HepG2 (cell line): Measurements from ENCODE around the gene PEX7. TPM values are rescaled to one million over a fixed set of nuclear protein-coding genes. Genes with fewer than 3 reads are reported as not detected.

Experiments used
- ATAC-seq: fragments of 200-7000 bp; cut with Tn5 transposase; 3 replicates; pipeline ENCODE4 v1.9.1; 2020; ENCODE audit warnings: mild to moderate bottlenecking, moderate library complexity
- BruUV-seq: library from RNA; stranded (reverse); fragments of 400-500 nt; replicated peaks from 2 replicates; lab custom pipeline; 2021; lab: Mats Ljungman, UMichigan
- CTCF ChIA-PET: fragments of 300-600 bp; formaldehyde crosslinking; extraction: SDS; loops from one replicate; lab custom pipeline; 2021; ENCODE audit warnings: low total read pairs, inconsistent platforms, low intra/inter-chr PET ratio; lab: Yijun Ruan, JAX
- POLR2A ChIA-PET: fragments of 350-600 bp; sonication (Branson Sonifier 250); formaldehyde crosslinking; loops from one replicate; lab custom pipeline; 2020; ENCODE audit warnings: antibody characterized with exemption, inconsistent platforms; lab: Yijun Ruan, JAX
- DNase-seq: peaks from one replicate; pipeline ENCODE4 v3.0.0-alpha.2; 2015; ENCODE audit warnings: low spot score
- FAIRE-seq: peaks from 3 replicates; lab custom pipeline; 2011; peaks lifted over from hg19 to GRCh38; lab: Jason Lieb, UNC
- H2AFZ ChIP-seq: one replicate; pipeline ENCODE4 v1.6.1; 2011; ENCODE audit warnings: low read length, inconsistent platforms
- H3K27ac ChIP-seq: fragments of 300-600 bp; 3 replicates; pipeline ENCODE4 v1.8.0; 2011; ENCODE audit warnings: mixed run types, mild to moderate bottlenecking, mixed read lengths, low read length, inconsistent platforms; ENCODE audit not compliant: insufficient read depth; ENCODE audit errors: extremely low read length
- H3K27me3 ChIP-seq, 2 experiments: fragments of 200-600 bp in 1 of 2; 2 replicates in 1 of 2; 3 replicates in 1 of 2; pipeline versions ENCODE4 v1.6.0 to v1.8.0; 2011; ENCODE audit warnings: low read length in 2 of 2, mild to moderate bottlenecking in 2 of 2, moderate library complexity in 2 of 2, inconsistent platforms in 1 of 2; ENCODE audit not compliant: insufficient read depth in 2 of 2, control insufficient read depth in 1 of 2
- H3K36me3 ChIP-seq, 2 experiments: fragments of 200-600 bp in 1 of 2; replicated peaks in 1 of 2; 2 replicates in 1 of 2; 3 replicates in 1 of 2; pipeline versions ENCODE4 v1.5.1 to v1.8.0; 2011; ENCODE audit warnings: low read length in 2 of 2, inconsistent platforms in 1 of 2; ENCODE audit not compliant: insufficient read depth in 2 of 2, control insufficient read depth in 1 of 2
- H3K4me1 ChIP-seq: 2 replicates; pipeline ENCODE4 v1.5.1; 2012; ENCODE audit warnings: low read length, inconsistent platforms; ENCODE audit not compliant: insufficient read depth
- H3K4me2 ChIP-seq: 2 replicates; pipeline ENCODE4 v1.6.0; 2011; ENCODE audit warnings: low read depth, low read length, inconsistent platforms
- H3K4me3 ChIP-seq, 3 experiments: fragments of 200-600 bp in 1 of 3; sonication (generic), shearing (Covaris generic) in 1 of 3; replicated peaks in 1 of 3; 2 replicates each; pipeline ENCODE4 v1.5.1; 2011 to 2016; ENCODE audit warnings: low read length in 3 of 3, inconsistent platforms in 2 of 3, low read depth in 2 of 3, mild to moderate bottlenecking in 2 of 3, control low read depth in 1 of 3, mixed read lengths in 1 of 3; ENCODE audit not compliant: insufficient read depth in 1 of 3
- H3K79me2 ChIP-seq: one replicate; pipeline ENCODE4 v1.6.1; 2011; ENCODE audit warnings: low read length, inconsistent platforms; ENCODE audit not compliant: insufficient read depth
- H3K9ac ChIP-seq: 2 replicates; pipeline ENCODE4 v1.6.0; 2011; ENCODE audit warnings: mild to moderate bottlenecking, low read depth, low read length, inconsistent platforms; ENCODE audit not compliant: insufficient read depth
- H3K9me3 ChIP-seq: 2 replicates; pipeline ENCODE4 v1.5.1; 2012; ENCODE audit warnings: mild to moderate bottlenecking, low read length
- H4K20me1 ChIP-seq: 2 replicates; pipeline ENCODE4 v1.6.0; 2011; ENCODE audit warnings: inconsistent platforms, mild to moderate bottlenecking, low read length, moderate library complexity; ENCODE audit not compliant: insufficient read depth
- CEBPG ChIP-seq: IDR thresholded peaks from 2 replicates; pipeline ENCODE4 v1.6.1; 2016
- DZIP1 ChIP-seq: sonication (generic); formaldehyde crosslinking; IDR thresholded peaks from 2 replicates; pipeline ENCODE4 v1.5.0; 2020; ENCODE audit warnings: mild to moderate bottlenecking, missing genetic modification reagents
- HNRNPLL ChIP-seq: fragments of 200-400 bp; formaldehyde crosslinking; IDR thresholded peaks from 2 replicates; pipeline ENCODE4 v1.6.1; 2017; ENCODE audit warnings: mild to moderate bottlenecking, low read depth, low read length; ENCODE audit not compliant: poor library complexity, severe bottlenecking
- MXI1 ChIP-seq: IDR thresholded peaks from 3 replicates; pipeline ENCODE4 v1.6.1; 2012; ENCODE audit warnings: low read depth, low read length, inconsistent platforms, borderline replicate concordance
- ZFY ChIP-seq: sonication (generic); formaldehyde crosslinking; IDR thresholded peaks from 2 replicates; pipeline ENCODE4 v1.4.0; 2020; ENCODE audit warnings: missing genetic modification reagents
- ZNF713 ChIP-seq: sonication (generic); formaldehyde crosslinking; IDR thresholded peaks from 2 replicates; pipeline ENCODE4 v1.4.0; 2020; ENCODE audit warnings: mild to moderate bottlenecking, missing genetic modification reagents
- ZNF891 ChIP-seq: sonication (generic); formaldehyde crosslinking; IDR thresholded peaks from 2 replicates; pipeline ENCODE4 v1.5.0; 2020; ENCODE audit warnings: mild to moderate bottlenecking, missing genetic modification reagents
- WGBS: methylation state at CpG from one replicate; pipeline ENCODE4 v1.1.6; 2017; ENCODE audit warnings: low lambda C conversion rate; 5-methylcytosine and 5-hydroxymethylcytosine counted together
- in situ Hi-C: cut with HindIII; loops from 2 replicates; pipeline ENCODE4 v1.10.0; 2017; ENCODE audit warnings: low pct_unique_long_range_greater_than_20kb; ENCODE audit not compliant: extremely low pct_ligation_motif_present
- intact Hi-C: fragments of 100-400 bp; cut with micrococcal nuclease; formaldehyde crosslinking; loops from one replicate; pipeline ENCODE4 v1.10.0; 2022; ENCODE audit not compliant: unreplicated experiment
- polyA plus RNA-seq, 8 experiments: library from polyadenylated mRNA; depleted of rRNA in 3 of 8; stranded (reverse) in 7 of 8; unstranded in 1 of 8; fragments of >200 nt; fragmentation: Illumina TruSeq in 4 of 8; extraction: Trizol in 4 of 8; gene quantifications; 2 replicates each; pipeline versions ENCODE4 v1.2.1 to v1.2.3, GENCODE V29; 2011 to 2016; ENCODE audit warnings: low read depth in 4 of 8, missing spikeins in 1 of 8, mixed read lengths in 1 of 8; ENCODE audit not compliant: insufficient read depth in 1 of 8
- total RNA-seq, 5 experiments: library from RNA; depleted of rRNA; stranded (reverse); fragments of >200 nt; fragmentation: Illumina TruSeq; extraction: Trizol; gene quantifications; 2 replicates each; pipeline ENCODE4 v1.2.3, GENCODE V29; 2016; ENCODE audit warnings: low read depth in 1 of 5
- TF ChIP-seq, protein P1 (sequence below): sonication (generic); formaldehyde crosslinking; IDR thresholded peaks from 2 replicates; pipeline ENCODE4 v1.8.0; 2022; ENCODE audit warnings: missing genetic modification reagents, mild to moderate bottlenecking, moderate library complexity, borderline replicate concordance
- TF ChIP-seq, protein P2 (sequence below): sonication (generic); formaldehyde crosslinking; IDR thresholded peaks from 2 replicates; pipeline ENCODE4 v1.4.0; 2020; ENCODE audit warnings: missing genetic modification reagents
- TF ChIP-seq, protein P3 (sequence below): sonication (generic); formaldehyde crosslinking; IDR thresholded peaks from 2 replicates; pipeline ENCODE4 v1.5.0; 2020; ENCODE audit warnings: missing genetic modification reagents
- TF ChIP-seq, protein P4 (sequence below): sonication (generic); formaldehyde crosslinking; conservative IDR thresholded peaks from 2 replicates; pipeline ENCODE4 v1.4.0; 2020; ENCODE audit warnings: missing genetic modification reagents

The PEX7 gene
- total and polyA plus RNA-seq, 2 of the 13 experiments (the other 11 are each of a cell fraction or from before 2014, with no cell fraction given) = 0.04 to 0.53 TPM

- TF ChIP-seq, protein P1, sequence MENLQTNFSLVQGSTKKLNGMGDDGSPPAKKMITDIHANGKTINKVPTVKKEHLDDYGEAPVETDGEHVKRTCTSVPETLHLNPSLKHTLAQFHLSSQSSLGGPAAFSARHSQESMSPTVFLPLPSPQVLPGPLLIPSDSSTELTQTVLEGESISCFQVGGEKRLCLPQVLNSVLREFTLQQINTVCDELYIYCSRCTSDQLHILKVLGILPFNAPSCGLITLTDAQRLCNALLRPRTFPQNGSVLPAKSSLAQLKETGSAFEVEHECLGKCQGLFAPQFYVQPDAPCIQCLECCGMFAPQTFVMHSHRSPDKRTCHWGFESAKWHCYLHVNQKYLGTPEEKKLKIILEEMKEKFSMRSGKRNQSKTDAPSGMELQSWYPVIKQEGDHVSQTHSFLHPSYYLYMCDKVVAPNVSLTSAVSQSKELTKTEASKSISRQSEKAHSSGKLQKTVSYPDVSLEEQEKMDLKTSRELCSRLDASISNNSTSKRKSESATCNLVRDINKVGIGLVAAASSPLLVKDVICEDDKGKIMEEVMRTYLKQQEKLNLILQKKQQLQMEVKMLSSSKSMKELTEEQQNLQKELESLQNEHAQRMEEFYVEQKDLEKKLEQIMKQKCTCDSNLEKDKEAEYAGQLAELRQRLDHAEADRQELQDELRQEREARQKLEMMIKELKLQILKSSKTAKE (CRISPR knock-in tag) = no peak
- TF ChIP-seq, protein P2, sequence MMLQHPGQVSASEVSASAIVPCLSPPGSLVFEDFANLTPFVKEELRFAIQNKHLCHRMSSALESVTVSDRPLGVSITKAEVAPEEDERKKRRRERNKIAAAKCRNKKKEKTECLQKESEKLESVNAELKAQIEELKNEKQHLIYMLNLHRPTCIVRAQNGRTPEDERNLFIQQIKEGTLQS (CRISPR knock-in tag) = no peak
- TF ChIP-seq ZFY (CRISPR knock-in tag) = no peak
These were observed 31.7 kb upstream of the PEX7 start (continued) for GRCh38 chr6:136790411-136791295.

- H3K4me3 ChIP-seq = peak overlapping the region in 1 of 3 experiments; percentile 67; a peak in 2 of 6 replicates
- peak overlapping the region; percentile 81 for H3K4me2 ChIP-seq
- peaks cover 1 to 61% of the 10 kb centered on the region in 2 experiments; a peak in 4 of 5 replicates for H3K27me3 ChIP-seq
- ChIA-PET CTCF (no interaction called here), POLR2A (no interaction called here)
- peaks cover 18% of the 10 kb centered on the region for H3K4me1 ChIP-seq
- no peak overlapping the region for H3K27ac ChIP-seq
- in situ Hi-C loops (loop anchor here (5.0 kb wide), 1 partner anchor 149 kb away; no protein-coding TSS in a partner anchor), intact Hi-C loops (loop anchor here (1.0 to 10.0 kb wide), 2 partner anchors 147 to 207 kb away; no protein-coding TSS in a partner anchor)
- H3K36me3 ChIP-seq = no peaks in the 10 kb centered on the region
- BruUV-seq = no TSS peak
- FAIRE-seq = no peak
- peak; percentile 70 for ATAC-seq
- WGBS = 15% methylated on average over 44 of the region's 62 CpGs
- no peaks in the 10 kb centered on the region for H3K79me2 ChIP-seq
- no peaks in the 10 kb centered on the region for H4K20me1 ChIP-seq
- no peak for DNase-seq
- H2AFZ ChIP-seq = no peak overlapping the region
- H3K9ac ChIP-seq = no peak overlapping the region
- no peaks in the 10 kb centered on the region for H3K9me3 ChIP-seq
- TF ChIP-seq ZNF891 (CRISPR knock-in tag) = peak; percentile 58; the same call in 1 of the 2 replicates
- TF ChIP-seq MXI1 = no peak
- 0 out of 2 replicates have a peak, but pooled peaks have one; percentile 37 for TF ChIP-seq DZIP1 (CRISPR knock-in tag)
- TF ChIP-seq, protein P3, sequence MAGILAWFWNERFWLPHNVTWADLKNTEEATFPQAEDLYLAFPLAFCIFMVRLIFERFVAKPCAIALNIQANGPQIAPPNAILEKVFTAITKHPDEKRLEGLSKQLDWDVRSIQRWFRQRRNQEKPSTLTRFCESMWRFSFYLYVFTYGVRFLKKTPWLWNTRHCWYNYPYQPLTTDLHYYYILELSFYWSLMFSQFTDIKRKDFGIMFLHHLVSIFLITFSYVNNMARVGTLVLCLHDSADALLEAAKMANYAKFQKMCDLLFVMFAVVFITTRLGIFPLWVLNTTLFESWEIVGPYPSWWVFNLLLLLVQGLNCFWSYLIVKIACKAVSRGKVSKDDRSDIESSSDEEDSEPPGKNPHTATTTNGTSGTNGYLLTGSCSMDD (CRISPR knock-in tag) = no peak
- TF ChIP-seq ZNF713 = no peak
- TF ChIP-seq, protein P4, sequence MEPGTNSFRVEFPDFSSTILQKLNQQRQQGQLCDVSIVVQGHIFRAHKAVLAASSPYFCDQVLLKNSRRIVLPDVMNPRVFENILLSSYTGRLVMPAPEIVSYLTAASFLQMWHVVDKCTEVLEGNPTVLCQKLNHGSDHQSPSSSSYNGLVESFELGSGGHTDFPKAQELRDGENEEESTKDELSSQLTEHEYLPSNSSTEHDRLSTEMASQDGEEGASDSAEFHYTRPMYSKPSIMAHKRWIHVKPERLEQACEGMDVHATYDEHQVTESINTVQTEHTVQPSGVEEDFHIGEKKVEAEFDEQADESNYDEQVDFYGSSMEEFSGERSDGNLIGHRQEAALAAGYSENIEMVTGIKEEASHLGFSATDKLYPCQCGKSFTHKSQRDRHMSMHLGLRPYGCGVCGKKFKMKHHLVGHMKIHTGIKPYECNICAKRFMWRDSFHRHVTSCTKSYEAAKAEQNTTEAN = 0 out of 2 replicates have a peak, but pooled peaks have one; percentile 60
- TF ChIP-seq CEBPG = peak; percentile 47; the same call in 1 of the 2 replicates
- TF ChIP-seq HNRNPLL = peak; percentile 92
These were observed 30.9 kb upstream of the PEX7 start for GRCh38 chr6:136791296-136792094.
